ENCODE data around the gene ADGRL1.
"Not testable (repeated sequence)": the region's sequence is repeated elsewhere in the genome, so short reads cannot be mapped to it uniquely, and the experiment has no call there.

Gene ADGRL1

GRCh38 chr19:14205452-14206287 is at the start of gene ADGRL1:
Gene ADGRL1, minus strand, starts transcription at chr19:14206169. Its CDS starts 22,567 bp downstream, at chr19:14183602.
- H3K4me3 ChIP-seq (ENCODE audit: low read depth, low read length) = peak within 1 kb of the TSS; percentile 52
- not testable (repeated sequence) for DNase-seq (ENCODE audit: low read depth)

GRCh38 chr19:14255316-14255715 is 49.3 kb upstream of the ADGRL1 start:
- not testable (repeated sequence) for DNase-seq (ENCODE audit: low read depth); H3K4me3 ChIP-seq (ENCODE audit: low read depth, low read length)

- not testable (repeated sequence) for H3K4me3 ChIP-seq (ENCODE audit: low read depth, low read length); DNase-seq (ENCODE audit: low read depth)
Measured at GRCh38 chr19:14253822-14254599, 48.0 kb upstream of the ADGRL1 start.

- DNase-seq (ENCODE audit: low read depth); H3K4me3 ChIP-seq (ENCODE audit: low read depth, low read length): not testable (repeated sequence)
Measured at GRCh38 chr19:14252136-14252535, 46.2 kb upstream of the ADGRL1 start.

- no peak for DNase-seq (ENCODE audit: low read depth)
- no peak overlapping the region for H3K4me3 ChIP-seq (ENCODE audit: low read depth, low read length)
Measured at GRCh38 chr19:14250870-14251269, 44.9 kb upstream of the ADGRL1 start.

- DNase-seq (ENCODE audit: low read depth); H3K4me3 ChIP-seq (ENCODE audit: low read depth, low read length): not testable (repeated sequence)
Measured at GRCh38 chr19:14250315-14250714, 44.3 kb upstream of the ADGRL1 start.

- not testable (repeated sequence) for DNase-seq (ENCODE audit: low read depth); H3K4me3 ChIP-seq (ENCODE audit: low read depth, low read length)
Measured at GRCh38 chr19:14249891-14250290, 43.9 kb upstream of the ADGRL1 start.

- DNase-seq (ENCODE audit: low read depth) = not testable (repeated sequence)
Measured at GRCh38 chr19:14249012-14249754, 43.2 kb upstream of the ADGRL1 start.

GRCh38 chr19:14248578-14249011 is 42.6 kb upstream of the ADGRL1 start:
- H3K4me3 ChIP-seq (ENCODE audit: low read depth, low read length) = peak overlapping the region; percentile 45
- DNase-seq (ENCODE audit: low read depth) = no peak

More at GRCh38 chr19:14249012-14249754, 43.2 kb upstream of the ADGRL1 start:
- H3K4me3 ChIP-seq (ENCODE audit: low read depth, low read length) = peak overlapping the region; percentile 45

- H3K4me3 ChIP-seq (ENCODE audit: low read depth, low read length); DNase-seq (ENCODE audit: low read depth): not testable (repeated sequence)
Measured at GRCh38 chr19:14247548-14248471, 41.8 kb upstream of the ADGRL1 start.

- not testable (repeated sequence) for H3K4me3 ChIP-seq (ENCODE audit: low read depth, low read length); DNase-seq (ENCODE audit: low read depth)
Measured at GRCh38 chr19:14247205-14247547, 41.2 kb upstream of the ADGRL1 start.

- H3K4me3 ChIP-seq (ENCODE audit: low read depth, low read length); DNase-seq (ENCODE audit: low read depth): not testable (repeated sequence)
Measured at GRCh38 chr19:14244393-14244792, 38.4 kb upstream of the ADGRL1 start.

GRCh38 chr19:14243718-14244117 is 37.7 kb upstream of the ADGRL1 start:
- H3K4me3 ChIP-seq (ENCODE audit: low read depth, low read length); DNase-seq (ENCODE audit: low read depth): not testable (repeated sequence)

- no peak overlapping the region for H3K4me3 ChIP-seq (ENCODE audit: low read depth, low read length)
- DNase-seq (ENCODE audit: low read depth) = no peak
Measured at GRCh38 chr19:14237014-14237941, 31.3 kb upstream of the ADGRL1 start.

- not testable (repeated sequence) for DNase-seq (ENCODE audit: low read depth); H3K4me3 ChIP-seq (ENCODE audit: low read depth, low read length)
Measured at GRCh38 chr19:14232945-14233344, 27.0 kb upstream of the ADGRL1 start.

GRCh38 chr19:14228446-14229071 is 22.6 kb upstream of the ADGRL1 start:
- DNase-seq (ENCODE audit: low read depth); H3K4me3 ChIP-seq (ENCODE audit: low read depth, low read length): not testable (repeated sequence)

- not testable (repeated sequence) for H3K4me3 ChIP-seq (ENCODE audit: low read depth, low read length); DNase-seq (ENCODE audit: low read depth)
Measured at GRCh38 chr19:14226498-14226897, 20.5 kb upstream of the ADGRL1 start.
